ENCODE data around the gene BBS2. TPM values are rescaled to one million over a fixed set of nuclear protein-coding genes. Genes with fewer than 3 reads are reported as not detected.

Gene BBS2
- total RNA-seq, 1 experiment from 2014 or later = 23.9 TPM

DNA sequence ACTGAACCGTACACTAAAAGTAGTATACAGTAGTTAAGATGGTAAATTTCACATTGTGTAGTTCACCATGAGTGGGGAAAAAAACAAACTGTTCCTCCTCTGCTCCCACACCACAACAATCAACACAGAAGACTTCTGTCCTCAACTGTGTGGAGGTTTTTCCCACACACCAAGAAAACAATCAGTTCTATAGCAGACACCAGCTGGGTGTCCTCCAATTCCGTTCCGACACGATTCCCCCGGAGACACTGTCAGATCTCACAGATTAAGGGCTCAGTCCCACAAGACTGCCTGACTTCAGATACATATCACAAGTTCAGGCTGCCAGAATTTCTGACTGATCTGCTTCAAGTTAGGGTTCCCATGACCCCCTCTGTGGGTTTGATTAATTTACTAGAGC is 31.8 kb downstream of the BBS2 start:
- intact Hi-C loops (cut with micrococcal nuclease) = no loop called here
- POLR2A ChIA-PET = no interaction called here
- no TSS peak for BruUV-seq (replicated peaks)
- Mint-ChIP-seq H3K27me3 (ENCODE audit: insufficient read depth, unreplicated experiment) (no peaks in the 10 kb centered on the region), H3K4me1 (ENCODE audit: insufficient read depth, unreplicated experiment) (no peaks in the 10 kb centered on the region), H3K36me3 (ENCODE audit: insufficient read depth, unreplicated experiment) (peaks cover 22% of the 10 kb centered on the region), H3K9me3 (ENCODE audit: unreplicated experiment) (no peaks in the 10 kb centered on the region), H3K4me3 (ENCODE audit: unreplicated experiment) (no peak overlapping the region), H3K27ac (ENCODE audit: low read depth, unreplicated experiment) (no peak overlapping the region)
- TF ChIP-seq, protein P1, sequence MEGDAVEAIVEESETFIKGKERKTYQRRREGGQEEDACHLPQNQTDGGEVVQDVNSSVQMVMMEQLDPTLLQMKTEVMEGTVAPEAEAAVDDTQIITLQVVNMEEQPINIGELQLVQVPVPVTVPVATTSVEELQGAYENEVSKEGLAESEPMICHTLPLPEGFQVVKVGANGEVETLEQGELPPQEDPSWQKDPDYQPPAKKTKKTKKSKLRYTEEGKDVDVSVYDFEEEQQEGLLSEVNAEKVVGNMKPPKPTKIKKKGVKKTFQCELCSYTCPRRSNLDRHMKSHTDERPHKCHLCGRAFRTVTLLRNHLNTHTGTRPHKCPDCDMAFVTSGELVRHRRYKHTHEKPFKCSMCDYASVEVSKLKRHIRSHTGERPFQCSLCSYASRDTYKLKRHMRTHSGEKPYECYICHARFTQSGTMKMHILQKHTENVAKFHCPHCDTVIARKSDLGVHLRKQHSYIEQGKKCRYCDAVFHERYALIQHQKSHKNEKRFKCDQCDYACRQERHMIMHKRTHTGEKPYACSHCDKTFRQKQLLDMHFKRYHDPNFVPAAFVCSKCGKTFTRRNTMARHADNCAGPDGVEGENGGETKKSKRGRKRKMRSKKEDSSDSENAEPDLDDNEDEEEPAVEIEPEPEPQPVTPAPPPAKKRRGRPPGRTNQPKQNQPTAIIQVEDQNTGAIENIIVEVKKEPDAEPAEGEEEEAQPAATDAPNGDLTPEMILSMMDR (IDR thresholded peaks at IDR 0.05; ENCODE audit: unreplicated experiment) = no peak
- no peak for DNase-seq (ENCODE audit: unreplicated experiment)
- CTCF ChIA-PET = interaction anchor here (0.6 to 0.7 kb wide), 2 partner anchors 9 to 44 kb away, joined by 3 read pairs; no protein-coding TSS in a partner anchor

DNA sequence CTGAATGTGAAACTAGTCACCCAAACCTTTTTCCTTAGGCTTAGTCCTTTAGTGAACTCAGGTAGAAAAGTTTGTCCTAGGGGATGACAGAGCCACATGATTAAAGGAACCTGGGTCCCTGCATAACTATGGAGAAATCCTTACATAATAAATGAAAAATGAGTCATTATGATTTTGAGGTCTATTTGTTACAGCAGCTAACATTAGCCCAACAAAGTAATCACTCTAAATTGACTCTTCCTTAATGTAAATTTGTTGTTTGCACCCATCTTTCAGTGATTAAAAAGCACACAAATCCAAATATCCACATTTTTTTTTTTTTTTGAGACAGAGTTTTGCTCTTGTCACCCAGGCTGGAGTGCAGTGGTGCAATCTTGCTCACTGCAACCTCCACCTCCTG is 36.4 kb downstream of the BBS2 start:
- POLR2A ChIA-PET = interaction anchor here (0.7 kb wide), 1 partner anchor 735 kb away, joined by 3 read pairs; no protein-coding TSS in a partner anchor
- peaks cover 55% of the 10 kb centered on the region for H3K36me3 Mint-ChIP-seq (ENCODE audit: insufficient read depth, unreplicated experiment)
- TF ChIP-seq, protein P1 (IDR thresholded peaks at IDR 0.05; ENCODE audit: unreplicated experiment) = no peak

DNA sequence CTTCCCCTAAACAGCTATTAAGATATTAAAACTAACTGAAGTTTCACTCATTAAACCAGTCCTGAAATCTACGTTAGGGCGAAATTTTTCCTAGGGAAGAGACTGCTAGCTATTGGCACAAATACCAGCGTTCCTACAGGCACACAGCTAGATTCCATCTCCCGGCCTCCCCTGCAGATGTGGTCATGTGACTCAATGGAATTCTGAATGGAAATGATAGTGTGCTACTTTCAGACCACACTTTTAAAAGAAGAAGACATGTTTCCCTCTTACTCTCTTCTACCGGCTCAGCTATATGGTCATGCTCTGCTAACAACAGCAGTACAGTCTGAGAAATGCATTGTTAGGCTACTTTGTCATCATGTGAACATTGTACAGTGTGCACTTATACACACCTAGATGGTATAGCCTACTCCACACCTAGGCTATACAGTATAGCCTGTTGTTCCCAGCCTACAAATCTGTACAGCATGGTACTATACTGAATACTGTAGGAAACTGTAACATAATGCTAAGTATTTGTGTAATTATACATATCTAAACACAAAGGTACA is 37.1 kb downstream of the BBS2 start:
- H3K27ac Mint-ChIP-seq (ENCODE audit: low read depth, unreplicated experiment) = no peak overlapping the region
- H3K4me1 Mint-ChIP-seq (ENCODE audit: insufficient read depth, unreplicated experiment) = peaks cover under 1% of the 10 kb centered on the region
- no peak for DNase-seq (ENCODE audit: unreplicated experiment)
- ChIA-PET CTCF (interaction anchor here (0.6 to 0.9 kb wide), 2 partner anchors 11 to 31 kb away, joined by 3 read pairs; no protein-coding TSS in a partner anchor), POLR2A (interaction anchor here (0.7 kb wide), 1 partner anchor 736 kb away, joined by 3 read pairs; no protein-coding TSS in a partner anchor)
- BruUV-seq (replicated peaks) = no TSS peak
- peaks cover 62% of the 10 kb centered on the region for H3K36me3 Mint-ChIP-seq (ENCODE audit: insufficient read depth, unreplicated experiment)
- intact Hi-C loops (cut with micrococcal nuclease) = no loop called here
- TF ChIP-seq, protein P1 (IDR thresholded peaks at IDR 0.05; ENCODE audit: unreplicated experiment) = no peak
- H3K9me3 Mint-ChIP-seq (ENCODE audit: unreplicated experiment) = no peaks in the 10 kb centered on the region
- no peaks in the 10 kb centered on the region for H3K27me3 Mint-ChIP-seq (ENCODE audit: insufficient read depth, unreplicated experiment)
- no peak overlapping the region for H3K4me3 Mint-ChIP-seq (ENCODE audit: unreplicated experiment)

More for the DNA sequence above, 36.4 kb downstream of the BBS2 start:
- Mint-ChIP-seq H3K4me3 (ENCODE audit: unreplicated experiment) (no peak overlapping the region), H3K27me3 (ENCODE audit: insufficient read depth, unreplicated experiment) (no peaks in the 10 kb centered on the region), H3K27ac (ENCODE audit: low read depth, unreplicated experiment) (no peak overlapping the region), H3K4me1 (ENCODE audit: insufficient read depth, unreplicated experiment) (no peaks in the 10 kb centered on the region), H3K9me3 (ENCODE audit: unreplicated experiment) (no peaks in the 10 kb centered on the region)
- CTCF ChIA-PET = interaction anchor here (0.6 kb wide), 2 partner anchors 151 to 236 kb away, joined by 3 to 4 read pairs; no protein-coding TSS in a partner anchor
- no TSS peak for BruUV-seq (replicated peaks)
- DNase-seq (ENCODE audit: unreplicated experiment) = no peak
- intact Hi-C loops (cut with micrococcal nuclease) = no loop called here

DNA sequence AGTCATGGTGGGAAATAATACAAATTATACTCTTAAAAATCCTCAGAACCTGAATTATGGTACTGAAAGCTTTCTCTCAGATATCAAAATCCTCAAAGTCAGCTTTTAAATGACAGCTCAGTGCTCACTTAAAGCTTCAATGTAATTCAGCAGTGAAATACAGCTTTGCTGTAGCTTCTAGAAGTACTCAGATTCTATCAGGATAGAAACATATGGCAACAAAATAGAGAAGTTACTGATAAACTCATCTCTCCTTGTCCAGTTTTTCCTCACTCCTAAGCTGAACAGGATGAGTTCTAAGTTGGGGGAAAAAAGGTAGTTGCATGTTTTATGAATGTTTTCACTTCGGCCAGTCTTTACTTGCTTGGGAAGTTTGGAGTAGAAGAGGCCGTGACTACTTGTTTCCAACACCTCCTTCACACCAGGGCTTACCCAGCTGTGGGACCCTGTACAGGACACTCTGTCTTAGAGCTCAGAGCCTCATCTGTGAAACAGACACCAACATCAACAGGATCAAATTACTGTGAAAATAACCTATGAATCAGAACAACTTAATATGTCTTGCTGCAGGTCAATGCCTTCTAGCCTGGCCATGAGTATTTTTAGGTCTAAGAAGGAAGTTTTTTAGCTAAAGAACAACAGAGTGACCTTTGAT is 38.2 kb downstream of the BBS2 start:
- BruUV-seq (replicated peaks) = no TSS peak
- no peak overlapping the region for H3K27ac Mint-ChIP-seq (ENCODE audit: low read depth, unreplicated experiment)
- POLR2A ChIA-PET = interaction anchor here (1.8 kb wide), 1 partner anchor 11 kb away, joined by 5 read pairs; no protein-coding TSS in a partner anchor

More for the DNA sequence above, 38.2 kb downstream of the BBS2 start:
- DNase-seq (ENCODE audit: unreplicated experiment) = peak; percentile 19
- Mint-ChIP-seq H3K9me3 (ENCODE audit: unreplicated experiment) (no peaks in the 10 kb centered on the region), H3K4me3 (ENCODE audit: unreplicated experiment) (no peak overlapping the region), H3K36me3 (ENCODE audit: insufficient read depth, unreplicated experiment) (peaks cover 73% of the 10 kb centered on the region), H3K27me3 (ENCODE audit: insufficient read depth, unreplicated experiment) (no peaks in the 10 kb centered on the region), H3K4me1 (ENCODE audit: insufficient read depth, unreplicated experiment) (peaks cover 6% of the 10 kb centered on the region)
- intact Hi-C loops (cut with micrococcal nuclease) = no loop called here
- TF ChIP-seq, protein P1 (IDR thresholded peaks at IDR 0.05; ENCODE audit: unreplicated experiment) = no peak
- CTCF ChIA-PET = no interaction called here

Data from MCF 10A (cell line).